AG04450 (cell line): ENCODE results near the gene MIF. TPM values are rescaled to one million over a fixed set of nuclear protein-coding genes. Genes with fewer than 3 reads are reported as not detected.

Source experiments
- CTCF ChIA-PET: fragments of 300-600, 350-600 bp; formaldehyde crosslinking; extraction: SDS; loops from one replicate; lab custom pipeline; 2022; ENCODE audit warnings: antibody characterized with exemption, inconsistent platforms; lab: Charles Lee
- POLR2A ChIA-PET: fragments of 350-600 bp; formaldehyde crosslinking; extraction: SDS; loops from one replicate; lab custom pipeline; 2021; ENCODE audit warnings: antibody characterized with exemption, inconsistent platforms; lab: Yijun Ruan, JAX
- DNase-seq: peaks from one replicate; pipeline ENCODE4 v3.0.0-alpha.2; 2011; ENCODE audit warnings: low read depth, low spot score
- H3K27ac ChIP-seq: one replicate; pipeline ENCODE4 v1.5.1; 2012; ENCODE audit warnings: low read depth, low read length, control low read depth
- H3K27me3 ChIP-seq: one replicate; pipeline ENCODE4 v1.6.0; 2012; ENCODE audit warnings: low read length; ENCODE audit not compliant: control insufficient read depth, insufficient read depth
- H3K4me3 ChIP-seq: 2 replicates; pipeline ENCODE4 v1.5.1; 2011; ENCODE audit warnings: mild to moderate bottlenecking, low read depth, low read length, control low read depth
- H3K9me3 ChIP-seq: 2 replicates; pipeline ENCODE4 v1.5.1; 2012; ENCODE audit warnings: low read length; ENCODE audit not compliant: control insufficient read depth, insufficient read depth
- polyA plus RNA-seq: library from polyadenylated mRNA; depleted of rRNA; stranded (reverse); fragments of >200 nt; gene quantifications from 2 replicates; pipeline ENCODE4 v1.2.3, GENCODE V29; 2011
- TF ChIP-seq, protein P1 (sequence below): IDR thresholded peaks from 2 replicates; pipeline ENCODE4 v1.5.1; 2011; ENCODE audit warnings: low read depth, low read length, control low read depth, inconsistent platforms

The MIF gene
- polyA plus RNA-seq, 1 experiment = 154 TPM

DNA sequence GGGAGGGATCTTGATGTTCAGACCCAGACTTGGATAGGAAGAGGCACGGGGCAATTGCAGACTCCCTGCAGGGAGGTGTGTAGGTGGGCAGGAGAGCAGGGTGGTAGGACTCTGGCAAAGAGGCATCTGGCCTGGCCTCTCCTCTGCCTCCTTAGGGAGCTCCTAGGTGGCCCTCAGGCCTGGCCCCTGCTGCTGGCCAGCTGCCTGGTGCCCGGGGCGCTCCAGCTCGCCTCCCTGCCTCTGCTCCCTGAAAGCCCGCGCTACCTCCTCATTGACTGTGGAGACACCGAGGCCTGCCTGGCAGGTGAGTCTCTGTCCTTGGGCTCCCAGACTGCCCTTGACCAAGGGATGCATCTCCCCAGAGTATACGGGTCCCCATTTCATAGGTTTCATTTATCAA is 16.6 kb upstream of the MIF start:
- H3K27ac ChIP-seq = no peak overlapping the region
- no peaks in the 10 kb centered on the region; the same call in 1 of the 2 replicates for H3K9me3 ChIP-seq
- DNase-seq = no peak
- ChIA-PET POLR2A (no interaction called here), CTCF (no interaction called here)
- TF ChIP-seq, protein P1, sequence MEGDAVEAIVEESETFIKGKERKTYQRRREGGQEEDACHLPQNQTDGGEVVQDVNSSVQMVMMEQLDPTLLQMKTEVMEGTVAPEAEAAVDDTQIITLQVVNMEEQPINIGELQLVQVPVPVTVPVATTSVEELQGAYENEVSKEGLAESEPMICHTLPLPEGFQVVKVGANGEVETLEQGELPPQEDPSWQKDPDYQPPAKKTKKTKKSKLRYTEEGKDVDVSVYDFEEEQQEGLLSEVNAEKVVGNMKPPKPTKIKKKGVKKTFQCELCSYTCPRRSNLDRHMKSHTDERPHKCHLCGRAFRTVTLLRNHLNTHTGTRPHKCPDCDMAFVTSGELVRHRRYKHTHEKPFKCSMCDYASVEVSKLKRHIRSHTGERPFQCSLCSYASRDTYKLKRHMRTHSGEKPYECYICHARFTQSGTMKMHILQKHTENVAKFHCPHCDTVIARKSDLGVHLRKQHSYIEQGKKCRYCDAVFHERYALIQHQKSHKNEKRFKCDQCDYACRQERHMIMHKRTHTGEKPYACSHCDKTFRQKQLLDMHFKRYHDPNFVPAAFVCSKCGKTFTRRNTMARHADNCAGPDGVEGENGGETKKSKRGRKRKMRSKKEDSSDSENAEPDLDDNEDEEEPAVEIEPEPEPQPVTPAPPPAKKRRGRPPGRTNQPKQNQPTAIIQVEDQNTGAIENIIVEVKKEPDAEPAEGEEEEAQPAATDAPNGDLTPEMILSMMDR = no peak
- H3K4me3 ChIP-seq = no peak overlapping the region
- H3K27me3 ChIP-seq = no peaks in the 10 kb centered on the region

DNA sequence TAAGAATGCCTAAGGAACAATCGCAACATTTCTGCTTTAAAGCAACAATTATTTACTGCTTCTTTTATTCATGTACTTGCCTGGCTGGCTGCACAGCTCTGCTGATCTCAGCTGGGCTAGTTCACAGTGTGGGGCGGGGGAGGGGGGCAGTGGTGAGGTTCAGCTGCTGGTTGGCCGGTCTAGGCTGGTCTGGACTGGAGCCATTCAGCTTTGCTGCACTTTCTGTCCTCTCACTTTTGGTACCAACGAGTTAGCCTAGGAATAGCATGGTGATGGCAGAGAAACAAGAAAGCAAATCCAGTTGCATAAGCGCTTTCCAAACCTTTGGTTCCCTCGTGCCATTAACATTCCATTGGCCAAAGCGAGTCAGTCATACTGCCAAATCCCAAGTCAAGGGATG is 16.0 kb upstream of the MIF start:
- POLR2A ChIA-PET = no interaction called here
- TF ChIP-seq, protein P1 = no peak
- CTCF ChIA-PET = no interaction called here
- Histone ChIP-seq H3K4me3 (no peak overlapping the region), H3K27ac (no peak overlapping the region), H3K27me3 (no peaks in the 10 kb centered on the region), H3K9me3 (no peaks in the 10 kb centered on the region; the same call in 1 of the 2 replicates)
- DNase-seq = no peak

DNA sequence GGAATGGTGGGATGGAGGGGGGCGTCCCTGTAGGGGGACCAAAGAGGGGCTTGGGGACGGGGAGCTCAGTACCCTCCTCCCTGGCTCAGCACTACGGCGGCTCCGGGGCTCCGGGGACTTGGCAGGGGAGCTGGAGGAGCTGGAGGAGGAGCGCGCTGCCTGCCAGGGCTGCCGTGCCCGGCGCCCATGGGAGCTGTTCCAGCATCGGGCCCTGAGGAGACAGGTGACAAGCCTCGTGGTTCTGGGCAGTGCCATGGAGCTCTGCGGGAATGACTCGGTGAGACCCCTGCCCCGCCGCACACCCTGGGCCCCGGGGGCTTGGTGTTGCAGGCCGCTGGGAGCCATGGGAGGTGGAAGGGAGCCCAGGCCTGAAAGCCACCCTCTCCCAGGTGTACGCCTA is 11.8 kb upstream of the MIF start:
- ChIA-PET CTCF (interaction anchor here (1.9 kb wide), 1 partner anchor 33 kb away, joined by 6 read pairs; no protein-coding TSS in a partner anchor), POLR2A (no interaction called here)
- Histone ChIP-seq H3K9me3 (no peaks in the 10 kb centered on the region; the same call in none of the 2 replicates), H3K27ac (no peak overlapping the region), H3K27me3 (no peaks in the 10 kb centered on the region), H3K4me3 (no peak overlapping the region)
- TF ChIP-seq, protein P1 = no peak
- no peak for DNase-seq

DNA sequence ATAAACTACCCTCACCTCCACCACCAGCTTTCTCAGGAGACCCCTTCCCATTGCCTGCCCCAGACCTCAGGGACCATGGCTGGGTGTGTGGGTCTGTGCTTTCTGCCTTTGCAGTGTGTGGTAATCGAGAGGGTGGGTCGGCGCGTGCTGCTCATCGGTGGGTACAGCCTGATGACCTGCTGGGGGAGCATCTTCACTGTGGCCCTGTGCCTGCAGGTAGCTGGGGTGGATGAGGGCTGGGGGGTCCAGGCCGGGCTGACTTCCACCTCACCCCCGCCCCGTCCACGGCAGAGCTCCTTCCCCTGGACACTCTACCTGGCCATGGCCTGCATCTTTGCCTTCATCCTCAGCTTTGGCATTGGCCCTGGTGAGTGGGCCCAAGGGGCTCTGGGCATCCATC is 10.5 kb upstream of the MIF start:
- ChIA-PET CTCF (interaction anchor here (1.9 kb wide), 1 partner anchor 34 kb away, joined by 6 read pairs; no protein-coding TSS in a partner anchor), POLR2A (no interaction called here)
- TF ChIP-seq, protein P1 = no peak
- Histone ChIP-seq H3K27ac (no peak overlapping the region), H3K4me3 (no peak overlapping the region), H3K27me3 (no peaks in the 10 kb centered on the region), H3K9me3 (no peaks in the 10 kb centered on the region; the same call in none of the 2 replicates)
- no peak for DNase-seq

DNA sequence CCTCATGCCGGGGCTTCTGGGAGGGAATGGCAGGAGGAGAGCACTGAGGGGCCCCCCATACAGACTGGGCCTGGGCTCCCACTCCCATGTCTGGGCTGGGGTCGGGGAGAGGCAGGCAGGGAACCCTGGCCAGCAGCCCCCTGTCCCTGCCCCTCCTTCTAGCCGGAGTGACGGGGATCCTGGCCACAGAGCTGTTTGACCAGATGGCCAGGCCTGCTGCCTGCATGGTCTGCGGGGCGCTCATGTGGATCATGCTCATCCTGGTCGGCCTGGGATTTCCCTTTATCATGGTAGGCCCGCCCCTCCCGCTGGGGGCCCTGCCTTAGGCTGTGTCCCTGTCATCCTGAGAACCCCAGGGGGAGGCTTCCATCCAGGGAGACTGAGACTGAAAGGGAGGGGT is 10.0 kb upstream of the MIF start:
- H3K27me3 ChIP-seq = no peaks in the 10 kb centered on the region
- no peak overlapping the region for H3K27ac ChIP-seq
- DNase-seq = no peak
- TF ChIP-seq, protein P1 = no peak
- CTCF ChIA-PET = interaction anchor here (1.9 kb wide), 1 partner anchor 35 kb away, joined by 6 read pairs; no protein-coding TSS in a partner anchor
- POLR2A ChIA-PET = no interaction called here
- H3K4me3 ChIP-seq = no peak overlapping the region
- H3K9me3 ChIP-seq = no peaks in the 10 kb centered on the region; the same call in none of the 2 replicates
